NCI-H524 (cell line): Measurements from ENCODE around the gene PTPRC.
"Not testable (repeated sequence)": the region's sequence is repeated elsewhere in the genome, so short reads cannot be mapped to it uniquely, and the experiment has no call there.

ENCODE experiments used
- DNase-seq, 2 experiments: peaks; one replicate each; lab custom pipeline; 2025; lab: John Stamatoyannopoulos, UW

Gene PTPRC, protein sequence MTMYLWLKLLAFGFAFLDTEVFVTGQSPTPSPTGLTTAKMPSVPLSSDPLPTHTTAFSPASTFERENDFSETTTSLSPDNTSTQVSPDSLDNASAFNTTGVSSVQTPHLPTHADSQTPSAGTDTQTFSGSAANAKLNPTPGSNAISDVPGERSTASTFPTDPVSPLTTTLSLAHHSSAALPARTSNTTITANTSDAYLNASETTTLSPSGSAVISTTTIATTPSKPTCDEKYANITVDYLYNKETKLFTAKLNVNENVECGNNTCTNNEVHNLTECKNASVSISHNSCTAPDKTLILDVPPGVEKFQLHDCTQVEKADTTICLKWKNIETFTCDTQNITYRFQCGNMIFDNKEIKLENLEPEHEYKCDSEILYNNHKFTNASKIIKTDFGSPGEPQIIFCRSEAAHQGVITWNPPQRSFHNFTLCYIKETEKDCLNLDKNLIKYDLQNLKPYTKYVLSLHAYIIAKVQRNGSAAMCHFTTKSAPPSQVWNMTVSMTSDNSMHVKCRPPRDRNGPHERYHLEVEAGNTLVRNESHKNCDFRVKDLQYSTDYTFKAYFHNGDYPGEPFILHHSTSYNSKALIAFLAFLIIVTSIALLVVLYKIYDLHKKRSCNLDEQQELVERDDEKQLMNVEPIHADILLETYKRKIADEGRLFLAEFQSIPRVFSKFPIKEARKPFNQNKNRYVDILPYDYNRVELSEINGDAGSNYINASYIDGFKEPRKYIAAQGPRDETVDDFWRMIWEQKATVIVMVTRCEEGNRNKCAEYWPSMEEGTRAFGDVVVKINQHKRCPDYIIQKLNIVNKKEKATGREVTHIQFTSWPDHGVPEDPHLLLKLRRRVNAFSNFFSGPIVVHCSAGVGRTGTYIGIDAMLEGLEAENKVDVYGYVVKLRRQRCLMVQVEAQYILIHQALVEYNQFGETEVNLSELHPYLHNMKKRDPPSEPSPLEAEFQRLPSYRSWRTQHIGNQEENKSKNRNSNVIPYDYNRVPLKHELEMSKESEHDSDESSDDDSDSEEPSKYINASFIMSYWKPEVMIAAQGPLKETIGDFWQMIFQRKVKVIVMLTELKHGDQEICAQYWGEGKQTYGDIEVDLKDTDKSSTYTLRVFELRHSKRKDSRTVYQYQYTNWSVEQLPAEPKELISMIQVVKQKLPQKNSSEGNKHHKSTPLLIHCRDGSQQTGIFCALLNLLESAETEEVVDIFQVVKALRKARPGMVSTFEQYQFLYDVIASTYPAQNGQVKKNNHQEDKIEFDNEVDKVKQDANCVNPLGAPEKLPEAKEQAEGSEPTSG (N-terminal part only)

DNA sequence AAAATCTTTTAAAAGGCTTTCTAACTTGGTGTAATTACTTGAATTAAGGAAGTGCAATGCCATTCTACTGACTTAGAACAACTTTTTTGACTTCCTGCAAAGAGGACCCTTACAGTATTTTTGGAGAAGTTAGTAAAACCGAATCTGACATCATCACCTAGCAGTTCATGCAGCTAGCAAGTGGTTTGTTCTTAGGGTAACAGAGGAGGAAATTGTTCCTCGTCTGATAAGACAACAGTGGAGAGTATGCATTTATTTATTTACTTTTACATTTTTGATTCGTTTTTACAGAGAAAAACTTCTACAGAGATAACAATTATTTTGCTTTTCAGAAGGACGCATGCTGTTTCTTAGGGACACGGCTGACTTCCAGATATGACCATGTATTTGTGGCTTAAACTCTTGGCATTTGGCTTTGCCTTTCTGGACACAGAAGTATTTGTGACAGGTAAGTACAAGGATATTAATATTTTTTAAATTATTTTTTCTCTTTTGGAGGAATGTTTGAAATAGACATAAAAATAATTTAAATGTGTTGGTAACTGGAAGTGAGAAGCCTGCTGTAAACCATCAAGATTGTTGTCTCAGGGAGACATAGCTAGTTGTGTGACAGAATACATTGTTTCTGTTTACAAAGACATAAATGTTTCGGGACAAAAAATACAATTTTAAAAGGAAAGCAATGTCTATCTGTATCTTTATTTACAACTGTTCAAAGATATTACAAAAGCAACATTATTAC lies at the start of gene PTPRC:
Gene PTPRC, plus strand, starts transcription at position 147 of the 742 bp plus-strand sequence. Its CDS starts 229 bp downstream, at position 376.
- DNase-seq: no peak

DNA sequence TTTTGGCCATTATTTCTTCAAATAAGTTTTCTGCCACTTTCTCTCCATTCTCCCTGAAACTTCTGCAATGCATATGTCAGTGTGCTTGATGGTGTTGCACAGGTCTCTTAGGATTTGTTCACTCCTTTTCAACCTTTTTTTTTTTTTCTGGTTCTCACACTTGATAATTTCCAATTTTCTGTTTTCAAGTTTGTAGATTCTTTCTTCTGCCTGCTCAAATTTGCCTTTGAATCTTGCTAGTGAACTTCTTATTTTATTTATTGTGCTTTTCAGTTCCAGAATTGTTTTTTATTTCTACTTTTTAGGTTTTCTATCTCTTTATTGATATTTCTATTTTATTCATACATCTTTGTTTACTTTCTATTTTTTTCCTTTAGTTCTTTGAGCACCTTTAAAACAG lies 48.4 kb upstream of the PTPRC start:
- no peak for DNase-seq

DNA sequence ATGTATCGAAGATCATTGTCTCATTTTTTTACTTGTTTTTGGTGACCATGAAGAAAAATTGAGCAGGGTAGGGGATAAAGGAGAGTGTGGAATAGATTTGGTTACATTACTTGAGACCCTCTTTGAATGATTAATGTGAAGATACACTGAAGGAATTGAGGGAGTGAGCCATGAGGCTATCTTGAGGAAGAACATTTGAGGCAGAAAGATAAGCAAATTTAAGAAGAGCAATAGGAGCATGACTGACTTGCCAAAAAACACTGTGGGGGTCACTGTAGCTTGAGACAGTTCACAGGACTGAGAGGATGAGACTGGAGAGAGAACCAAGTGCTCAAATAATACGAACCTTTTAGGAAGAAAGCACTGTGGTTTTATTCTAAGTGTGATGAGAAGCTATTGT lies 43.1 kb upstream of the PTPRC start:
- DNase-seq: no peak

DNA sequence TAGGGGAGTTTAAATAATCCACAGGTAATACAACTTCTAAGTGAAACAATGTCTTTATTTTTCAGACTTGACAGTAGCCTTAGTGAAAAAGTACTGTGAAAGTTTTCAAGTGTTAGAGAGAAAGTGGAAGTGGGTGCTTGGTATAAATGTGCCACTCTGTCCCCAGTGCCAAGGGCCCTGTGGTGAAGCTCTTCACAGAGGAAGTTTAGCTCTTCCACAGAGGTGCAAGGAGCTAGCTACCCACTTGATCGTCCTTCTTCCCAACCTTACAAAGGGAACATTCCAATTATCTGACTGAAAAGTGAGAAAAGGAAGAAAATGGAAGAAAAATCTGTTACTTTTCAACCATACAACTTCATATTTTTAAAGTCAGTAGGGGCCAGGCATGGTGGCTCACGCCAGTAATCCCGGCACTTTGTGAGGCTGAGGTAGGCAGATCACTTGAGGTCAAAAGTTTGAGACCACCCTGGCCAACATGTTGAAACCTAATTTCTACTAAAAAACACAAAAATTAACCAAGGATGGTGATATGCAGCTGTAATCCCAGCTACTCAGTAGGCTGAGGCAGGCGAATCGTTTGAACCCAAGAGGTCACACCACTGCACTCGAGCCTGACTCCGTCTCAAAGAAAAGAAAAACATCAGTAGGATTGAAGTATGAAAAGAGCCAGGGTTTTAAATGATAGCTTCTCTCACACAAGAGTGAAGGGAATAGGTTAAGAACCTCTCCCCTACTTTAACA lies 41.0 kb upstream of the PTPRC start:
- DNase-seq: no peak

DNA sequence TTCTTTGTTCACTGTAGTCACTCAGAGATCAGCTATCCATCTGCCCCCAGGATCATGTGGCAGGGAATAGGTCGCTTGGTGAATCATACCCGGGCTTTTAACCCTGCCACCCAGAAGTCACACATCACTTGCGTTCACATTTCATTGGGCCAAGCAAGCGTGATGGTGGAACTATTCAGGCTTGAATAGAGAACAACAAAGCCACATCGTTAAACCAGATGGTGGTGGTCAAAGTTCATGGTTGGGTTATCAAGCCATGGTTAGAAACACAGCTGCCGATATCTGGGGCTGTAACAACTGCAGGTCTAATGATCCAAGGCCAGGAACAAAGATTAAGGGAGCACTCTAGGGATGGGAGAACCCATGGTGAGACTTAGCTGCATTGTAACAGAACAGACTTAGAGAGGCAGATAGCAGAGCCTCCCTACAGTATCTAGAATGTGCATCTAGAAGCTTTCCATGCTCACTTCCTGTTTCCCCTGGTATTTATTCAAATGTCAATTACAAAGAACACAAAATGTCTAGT lies 40.0 kb upstream of the PTPRC start:
- no peak for DNase-seq

DNA sequence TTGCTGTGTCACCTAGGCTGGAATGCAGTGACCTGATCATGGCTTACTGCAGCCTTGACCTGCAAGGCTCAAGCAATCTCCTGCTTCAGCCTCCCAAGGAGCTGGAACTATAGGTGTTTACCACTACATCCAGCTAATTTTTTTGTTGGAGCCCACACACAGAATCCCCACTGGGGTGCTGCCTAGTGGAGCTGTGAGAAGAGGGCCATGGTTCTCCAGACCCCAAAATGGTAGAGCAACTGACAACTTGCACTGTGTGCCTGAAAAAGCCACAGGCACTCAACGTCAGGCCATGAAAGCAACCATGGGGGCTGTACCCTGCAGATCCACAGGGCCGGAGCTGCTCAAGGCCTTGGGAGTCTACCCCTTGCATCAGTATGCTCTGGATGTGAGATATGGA lies 39.1 kb upstream of the PTPRC start:
- no peak for DNase-seq

DNA sequence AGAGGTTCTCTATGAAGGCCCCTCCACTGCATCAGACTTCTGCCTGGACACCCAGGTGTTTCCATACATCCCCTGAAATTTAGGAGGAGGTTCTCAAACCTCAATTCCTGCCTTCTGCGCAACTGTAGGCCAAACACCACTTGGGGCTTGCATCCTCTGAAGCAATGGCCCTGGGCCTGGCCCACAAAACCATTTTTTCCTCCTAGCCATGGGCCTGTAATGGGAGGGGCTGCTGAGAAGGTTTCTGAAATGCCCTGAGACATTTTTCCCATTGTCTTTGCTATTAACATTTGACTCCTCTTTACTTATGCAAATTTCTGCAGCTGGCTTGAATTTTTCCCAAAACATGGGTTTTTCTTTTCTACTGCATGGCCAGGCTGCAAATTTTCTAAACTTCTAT lies 37.9 kb upstream of the PTPRC start:
- DNase-seq: no peak

DNA sequence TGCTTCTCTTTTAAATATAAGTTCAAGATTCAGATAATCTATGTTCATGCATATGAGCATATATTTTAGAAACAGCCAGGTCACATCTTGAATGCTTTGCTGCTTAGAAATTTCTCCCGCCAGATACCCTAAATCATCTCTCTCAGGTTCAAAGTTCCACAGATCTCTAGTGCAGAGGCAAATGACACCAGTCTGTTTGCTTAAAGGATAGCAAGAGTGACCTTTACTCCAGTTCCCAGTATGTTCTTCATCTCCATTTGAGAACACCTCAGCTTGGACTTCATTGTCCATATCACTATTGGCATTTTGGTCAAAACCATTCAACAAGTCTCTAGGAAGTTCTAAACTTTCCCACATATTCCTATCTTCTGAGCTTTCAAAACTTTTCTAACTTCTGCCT lies 37.5 kb upstream of the PTPRC start:
- DNase-seq: not testable (repeated sequence)

DNA sequence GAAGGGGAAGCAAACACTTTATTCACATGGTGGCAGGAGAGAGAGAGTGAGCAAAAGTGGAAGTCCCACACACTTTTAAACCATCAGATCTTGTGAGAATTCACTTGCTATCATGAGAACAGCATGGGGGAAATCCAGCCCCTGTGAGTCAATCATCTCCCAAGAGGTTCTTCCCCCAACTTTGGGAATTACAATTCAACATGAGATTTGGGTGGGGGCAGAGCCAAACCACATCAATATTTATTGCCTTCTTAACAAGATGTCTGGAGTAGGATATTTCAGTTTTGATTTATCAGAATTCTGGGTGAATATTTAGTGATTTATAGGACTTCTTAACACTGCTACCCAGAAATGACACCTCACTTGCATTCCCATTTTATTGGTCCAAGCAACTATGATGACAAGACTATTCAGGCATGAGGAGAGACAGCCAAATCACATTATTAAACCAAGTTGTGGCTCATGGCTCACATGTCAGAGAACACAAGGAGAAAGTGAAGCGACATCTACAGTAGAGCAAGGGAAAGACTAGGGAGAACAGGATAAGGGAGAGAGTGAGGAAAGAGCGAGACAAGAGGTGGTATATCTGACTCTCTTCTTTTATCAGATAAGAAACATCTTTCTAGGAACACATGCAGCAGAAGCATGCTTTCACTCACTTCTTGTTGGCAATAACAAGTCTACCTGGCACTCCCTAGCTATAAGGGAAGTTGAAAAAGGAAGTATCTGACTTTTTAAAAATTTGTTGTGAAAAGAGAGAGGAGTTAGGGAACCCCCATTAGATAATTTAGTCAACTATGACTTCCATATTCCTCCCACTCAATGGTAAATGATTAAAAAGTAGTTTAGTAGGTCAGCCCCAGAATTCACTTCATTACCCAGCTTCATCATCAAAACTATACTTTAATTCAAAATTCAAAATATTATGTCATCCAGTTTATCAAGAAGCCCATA lies 36.6 kb upstream of the PTPRC start:
- DNase-seq: no peak

DNA sequence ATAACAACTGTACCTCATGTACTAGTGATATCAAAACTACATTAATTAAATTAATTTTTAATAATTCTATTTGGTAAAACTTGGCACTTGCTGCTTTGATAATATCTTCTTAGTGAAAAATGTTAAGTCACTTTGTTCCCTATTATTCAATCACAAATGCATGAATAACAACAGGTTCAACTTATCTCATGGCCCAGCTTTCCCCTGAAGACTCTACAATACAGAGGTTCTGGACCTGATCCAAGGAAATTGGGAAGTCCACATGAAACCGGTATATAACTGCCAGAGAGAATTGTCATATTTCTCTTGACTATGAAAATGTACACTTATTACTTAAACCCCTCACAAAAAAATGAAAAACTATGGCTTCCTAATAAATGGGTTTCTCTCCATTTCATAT lies 33.9 kb upstream of the PTPRC start:
- no peak for DNase-seq

DNA sequence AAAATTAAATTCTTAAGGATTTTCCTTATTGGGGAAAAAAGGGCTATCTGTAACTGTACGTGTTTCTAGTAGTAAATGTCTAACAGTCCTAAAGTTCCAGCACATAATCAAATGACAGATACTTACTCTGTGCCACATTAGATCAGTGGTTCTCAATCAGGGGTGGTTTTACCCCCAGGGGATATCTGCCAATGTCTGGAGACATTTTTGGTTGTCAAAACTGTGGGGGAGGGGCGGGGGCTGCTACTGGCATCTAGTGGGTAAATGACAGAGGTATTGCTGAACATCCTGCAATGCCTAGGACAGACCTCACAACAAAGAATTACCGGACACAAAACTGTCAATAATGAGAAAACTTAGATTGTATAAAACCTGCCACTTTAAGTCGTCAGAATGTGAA lies 33.4 kb upstream of the PTPRC start:
- DNase-seq: no peak

DNA sequence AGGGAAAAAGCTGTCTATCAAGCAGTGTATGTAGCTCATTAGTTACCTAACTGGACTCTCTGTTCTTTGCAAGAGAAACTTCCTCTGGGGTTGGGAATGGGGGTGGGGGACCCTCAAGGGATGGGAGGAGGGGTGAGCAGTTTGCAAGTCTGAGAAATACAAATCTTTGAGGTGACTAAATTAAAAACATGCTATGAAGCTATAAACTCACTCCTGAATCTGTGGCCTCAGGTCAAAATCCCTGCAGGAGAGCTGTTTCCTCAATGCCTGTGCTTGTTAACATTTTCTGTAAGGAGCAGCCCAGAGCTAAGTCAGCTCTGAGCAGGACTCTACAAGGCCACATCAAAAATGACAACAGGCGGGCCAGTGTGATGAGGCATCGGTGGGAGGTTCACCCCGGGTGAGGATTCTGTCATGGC lies 32.8 kb upstream of the PTPRC start:
- no peak for DNase-seq

DNA sequence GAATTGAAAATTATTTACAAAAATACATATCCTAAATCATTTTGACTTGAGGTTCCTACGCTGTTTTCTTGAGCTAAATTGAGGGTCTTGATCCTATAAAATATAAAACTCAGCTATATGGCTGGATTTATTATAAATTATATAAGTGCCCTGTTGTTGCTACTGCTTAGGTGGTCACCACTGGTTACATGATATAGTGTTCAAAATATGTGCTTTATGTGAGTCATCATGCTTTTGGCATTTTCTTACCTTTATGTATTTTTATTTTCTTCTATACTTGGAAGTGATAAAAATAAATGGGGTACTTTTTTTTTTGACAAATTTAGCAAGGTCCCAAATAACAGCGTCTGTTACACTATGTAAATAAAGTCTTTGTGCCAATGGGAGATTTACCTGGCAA lies 31.1 kb upstream of the PTPRC start:
- DNase-seq: no peak

DNA sequence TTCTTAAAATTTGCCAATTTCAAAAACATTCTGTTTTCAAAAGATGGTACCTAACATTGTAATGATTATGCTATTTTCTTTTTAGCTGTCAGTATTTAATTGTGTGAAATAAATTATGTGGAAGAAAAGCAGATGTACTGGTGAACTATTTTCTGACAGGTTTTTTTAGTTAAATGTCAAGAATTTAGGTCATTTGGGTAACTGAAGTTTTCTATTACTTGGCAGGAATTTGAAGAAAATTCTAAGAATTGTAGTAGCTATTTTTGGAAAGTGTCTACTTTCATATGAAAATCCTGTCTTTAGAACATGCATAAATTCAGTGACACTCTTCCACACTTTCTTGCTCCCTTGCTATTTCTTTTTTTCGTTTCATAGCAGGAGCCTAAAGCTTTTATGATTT lies 28.5 kb upstream of the PTPRC start:
- DNase-seq: no peak

DNA sequence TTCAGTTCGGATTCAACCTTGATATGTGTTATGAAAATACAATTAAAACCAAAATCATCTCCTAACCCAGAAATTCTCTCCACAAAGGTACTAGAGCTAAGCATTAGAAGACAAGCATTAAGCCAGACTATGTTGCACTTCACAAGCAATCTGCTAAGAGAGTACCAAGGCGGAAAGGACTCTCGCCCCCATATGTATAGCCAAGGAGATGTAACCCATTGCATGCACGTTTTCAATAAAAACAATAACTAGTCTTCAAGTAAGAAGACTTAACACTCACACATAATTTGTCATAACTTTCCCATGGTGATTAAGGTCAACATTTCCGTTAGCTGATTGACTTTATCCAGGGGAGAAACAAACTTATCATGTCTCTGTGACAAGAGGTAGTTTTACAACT lies 27.6 kb upstream of the PTPRC start:
- no peak for DNase-seq

DNA sequence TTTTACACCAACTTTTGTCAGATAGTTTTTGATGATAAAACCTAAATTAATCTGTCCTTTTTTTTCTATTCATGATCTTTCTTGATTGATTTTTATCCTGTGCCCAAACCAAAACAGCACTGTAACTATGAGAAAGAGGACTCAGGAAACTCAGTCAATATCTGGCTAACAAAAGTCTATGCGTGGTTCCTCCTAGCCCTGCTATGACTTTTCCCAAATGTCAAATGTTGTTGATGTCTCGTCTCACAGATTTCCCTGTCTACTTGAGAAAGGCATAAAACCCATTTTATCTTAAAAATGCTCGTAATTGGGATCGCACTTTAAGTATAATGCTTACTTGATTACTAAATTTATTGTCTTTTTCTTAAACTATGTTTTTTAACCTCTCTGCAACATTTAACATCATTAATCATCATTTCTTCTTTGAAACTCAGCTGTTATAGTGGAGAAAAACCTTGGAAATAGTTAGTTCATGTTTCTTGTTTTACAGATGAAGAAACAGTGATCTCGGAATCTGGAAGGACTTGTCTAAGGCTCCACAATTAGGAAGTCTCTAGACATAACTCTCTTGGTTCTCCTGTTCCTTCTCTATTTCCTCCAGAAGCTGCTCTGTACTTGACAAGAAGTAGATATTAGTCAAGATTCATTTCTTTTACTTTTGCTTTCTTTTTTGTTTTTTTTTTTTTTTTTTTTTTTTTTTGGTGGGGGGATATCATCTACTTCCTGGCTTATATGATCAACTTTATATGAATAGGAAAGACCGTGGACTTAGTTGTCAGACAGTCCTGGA lies 26.2 kb upstream of the PTPRC start:
- no peak for DNase-seq

DNA sequence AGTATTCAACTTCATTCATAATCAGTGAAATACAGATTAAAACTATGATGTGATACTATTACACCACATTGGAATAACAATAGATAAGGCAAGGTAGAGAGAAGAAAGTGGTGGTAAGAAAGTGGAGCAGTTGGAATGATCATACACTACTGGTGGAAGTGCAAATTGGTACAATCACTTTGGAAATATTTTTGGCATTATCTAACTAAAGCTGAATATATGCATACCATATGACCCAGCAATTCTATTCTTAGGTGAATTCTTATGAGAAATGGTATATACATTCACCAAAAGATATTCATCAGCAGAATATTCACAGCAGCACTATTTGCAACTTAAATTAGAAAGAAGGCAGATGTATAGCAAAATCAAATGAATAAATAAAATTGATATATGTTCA lies 21.4 kb upstream of the PTPRC start:
- no peak for DNase-seq

DNA sequence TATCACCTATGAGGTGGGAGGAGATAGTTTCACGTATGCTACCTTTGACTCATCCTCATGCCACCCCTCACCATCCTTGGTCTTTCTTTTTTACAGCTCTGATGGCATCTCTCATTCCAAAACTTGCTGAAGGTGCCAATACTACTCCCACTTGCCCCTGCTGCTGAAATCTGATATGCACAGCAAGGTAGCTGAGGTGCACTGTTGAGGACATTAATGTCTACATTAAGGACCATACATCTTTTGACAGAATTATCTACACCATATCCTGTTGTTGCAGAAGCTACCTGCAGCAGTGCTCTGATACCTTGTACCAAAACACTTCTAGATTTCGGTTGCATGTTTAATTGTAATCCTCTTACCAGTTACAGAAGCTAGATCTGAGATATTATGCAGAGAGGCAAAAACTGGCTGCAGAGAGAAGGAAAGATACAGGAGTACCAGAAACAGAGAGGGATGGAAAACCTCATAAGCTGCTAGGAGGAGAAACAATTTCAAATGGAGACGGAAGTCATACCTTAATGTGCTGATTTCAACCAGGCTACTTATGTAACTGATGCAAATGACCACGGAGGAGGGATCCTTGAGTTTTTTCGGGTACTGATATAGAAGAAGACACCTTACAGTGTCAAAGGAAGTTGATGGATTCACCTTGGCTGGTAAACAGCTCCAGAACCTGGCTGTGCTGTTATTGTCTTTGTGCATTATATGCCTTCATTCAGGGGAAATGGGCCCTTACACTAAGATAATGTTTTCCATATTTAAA lies 19.3 kb upstream of the PTPRC start:
- no peak for DNase-seq
